HT-29 (cell line): Measurements from ENCODE around the gene SRL. TPM values are rescaled to one million over a fixed set of nuclear protein-coding genes. Genes with fewer than 3 reads are reported as not detected.
"Not testable (repeated sequence)": the region's sequence is repeated elsewhere in the genome, so short reads cannot be mapped to it uniquely, and the experiment has no call there.

Experiments
- DNase-seq: peaks from one replicate; pipeline ENCODE4 v3.0.0-alpha.2; 2015; ENCODE audit warnings: low spot score
- total RNA-seq: library from RNA; depleted of rRNA; stranded (reverse); fragments of >200 nt; shearing (Covaris generic); gene quantifications from 2 replicates; pipeline ENCODE4 v1.2.3, GENCODE V29; 2014; rRNA removed

Gene SRL
- total RNA-seq, 1 experiment from 2014 or later, result not detected

DNA sequence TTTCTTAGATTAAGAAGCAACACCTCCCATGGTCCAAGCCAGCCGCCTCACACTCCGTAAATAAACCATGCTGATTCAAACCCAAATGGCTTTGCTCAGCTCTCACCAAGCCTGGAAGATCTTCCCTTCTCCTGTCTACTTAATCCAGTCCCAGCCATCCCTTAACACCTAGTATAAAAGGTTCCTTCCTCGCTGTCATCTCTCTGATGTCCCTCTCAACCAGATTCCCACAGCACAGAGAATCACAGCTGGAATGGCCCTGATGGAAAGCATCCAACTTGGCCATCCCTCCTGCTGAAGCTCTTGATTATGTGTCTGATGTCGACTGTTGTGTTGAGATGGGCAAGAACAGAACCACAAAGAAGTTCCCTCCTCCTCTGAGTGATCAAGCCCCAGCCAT, 75.1 kb downstream of the SRL start:
- DNase-seq, result no peak

DNA sequence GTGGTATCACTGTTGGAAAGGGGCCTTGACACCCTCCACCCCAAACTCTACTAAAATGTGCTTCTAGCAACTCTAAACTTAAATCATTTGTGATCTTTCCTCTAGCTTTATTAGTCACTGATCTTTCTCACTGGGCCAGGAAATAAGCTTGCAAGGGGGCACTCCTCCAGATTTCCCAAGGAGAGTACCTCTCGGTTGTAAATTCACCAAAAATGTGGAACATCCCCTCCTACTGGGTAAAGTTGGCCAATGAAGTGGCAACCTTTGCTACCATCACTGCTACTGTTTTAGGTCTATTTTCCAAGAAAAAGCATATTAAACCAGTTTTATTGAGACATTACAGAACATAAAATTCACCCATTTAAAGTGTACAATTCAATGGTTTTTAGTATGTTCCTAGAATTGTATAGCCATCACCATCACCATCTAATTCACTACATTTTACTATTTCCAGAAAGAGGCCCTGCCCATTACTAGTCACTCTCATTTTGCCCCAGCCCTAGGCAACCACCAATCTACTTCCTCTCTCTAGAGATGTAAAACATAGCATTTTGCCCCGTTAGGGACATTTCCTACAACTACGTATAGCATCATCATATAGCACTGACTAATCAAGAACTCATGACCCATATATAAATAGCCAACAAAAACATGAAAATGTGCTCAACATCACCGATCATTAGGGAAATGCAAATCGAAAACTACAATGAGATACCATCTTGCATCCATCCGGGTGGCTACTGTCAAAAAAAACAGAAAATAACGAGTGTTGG, 81.0 kb downstream of the SRL start:
- no peak for DNase-seq

DNA sequence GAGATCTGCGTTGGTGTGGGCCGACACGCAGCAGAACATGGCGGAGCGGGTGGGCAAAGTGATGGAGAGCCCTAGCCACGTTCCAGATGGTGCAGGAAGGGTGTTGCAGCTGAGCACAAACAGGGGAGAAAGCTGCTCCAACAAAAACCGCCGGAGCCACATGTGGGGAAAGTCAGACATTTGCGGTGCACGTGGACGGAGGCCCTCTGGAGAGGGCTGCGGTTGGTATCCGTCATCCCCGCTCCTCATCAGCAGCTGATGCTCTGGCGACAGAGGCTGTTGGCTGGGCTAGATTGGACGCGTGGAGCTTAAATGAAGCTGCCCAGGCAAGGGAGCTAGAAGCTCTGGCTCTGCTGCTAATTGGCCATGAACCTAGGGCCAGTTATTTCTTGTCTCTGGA, 82.2 kb downstream of the SRL start:
- DNase-seq, result no peak

DNA sequence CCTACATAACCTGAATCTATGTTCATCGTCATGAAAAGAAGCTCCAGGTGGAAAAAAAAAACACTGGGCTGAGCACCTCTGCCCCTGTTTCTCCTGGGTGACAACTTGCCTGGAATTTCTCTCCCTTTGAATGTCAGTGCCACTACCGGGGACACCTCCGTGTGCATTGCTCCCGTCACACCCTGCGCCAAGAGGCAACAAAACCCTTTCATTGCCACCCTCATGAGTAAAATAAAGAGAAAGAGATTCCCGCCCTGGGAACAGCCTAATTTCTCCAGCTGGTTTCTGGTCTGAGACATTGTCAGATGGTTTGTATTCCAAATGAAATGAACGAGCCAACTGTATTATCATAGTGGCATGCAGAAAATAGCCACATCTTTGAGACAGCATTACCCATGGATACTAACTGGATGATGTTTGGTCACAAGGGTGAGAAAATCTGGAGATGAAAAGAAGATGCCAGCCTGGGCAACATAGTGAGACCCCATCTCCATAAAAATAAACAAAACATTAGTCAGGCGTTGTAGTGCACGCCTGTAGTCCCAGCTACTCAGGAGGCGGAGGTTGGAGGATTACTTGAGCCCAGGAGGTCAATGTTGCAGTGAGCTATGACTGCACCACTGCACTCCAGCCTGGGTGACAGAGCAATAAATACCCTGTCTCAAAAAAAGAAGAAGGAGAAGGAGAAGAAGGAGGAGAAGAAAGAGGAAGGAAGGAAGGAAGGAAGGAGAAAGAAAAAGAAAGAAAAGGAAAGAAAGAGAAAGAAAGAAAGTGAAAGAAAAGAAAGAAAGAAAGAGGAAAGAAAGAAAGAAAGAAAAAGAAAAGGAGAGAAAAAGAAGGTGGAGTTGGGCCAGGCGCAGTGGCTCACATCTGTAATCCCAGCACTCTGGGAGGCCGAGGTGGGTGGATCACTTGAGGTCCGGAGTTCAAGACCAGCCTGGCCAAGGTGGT, 83.5 kb downstream of the SRL start:
- no peak for DNase-seq

DNA sequence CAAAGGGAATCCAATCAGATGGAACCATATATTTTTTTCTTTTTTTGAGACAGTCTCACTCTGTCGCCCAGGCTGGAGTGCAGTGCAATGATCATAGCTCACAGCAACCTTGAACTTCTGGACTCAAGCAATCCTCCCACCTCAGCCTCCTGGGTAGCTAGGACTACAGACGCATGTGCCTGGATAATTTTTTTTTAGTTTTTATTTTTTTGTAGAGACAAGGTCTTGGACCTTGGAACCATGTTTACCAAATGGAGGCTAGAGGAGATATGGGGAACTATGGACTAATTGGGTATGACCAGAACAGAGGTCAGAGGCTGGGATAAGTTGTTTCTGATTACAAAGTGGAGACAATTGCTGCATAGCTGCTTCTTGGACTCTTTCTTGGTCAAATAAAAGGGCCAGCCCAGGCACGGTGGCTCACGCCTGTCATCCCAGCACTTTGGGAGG, 84.5 kb downstream of the SRL start:
- DNase-seq, result no peak

DNA sequence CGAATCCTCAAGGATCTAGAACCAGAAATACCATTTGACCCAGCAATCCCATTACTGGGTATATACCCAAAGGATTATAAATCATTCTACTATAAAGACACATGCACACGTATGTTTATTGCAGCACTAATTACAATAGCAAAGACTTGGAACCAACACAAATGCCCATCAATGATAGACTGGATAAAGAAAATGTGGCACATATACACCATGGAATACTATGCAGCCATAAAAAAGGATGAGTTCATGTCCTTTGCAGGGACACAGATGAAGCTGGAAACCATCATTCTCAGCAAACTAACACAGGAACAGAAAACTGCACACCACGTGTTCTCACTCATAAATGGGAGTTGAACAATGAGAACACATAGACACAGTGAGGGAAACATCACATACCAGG, 85.4 kb downstream of the SRL start:
- DNase-seq, result not testable (repeated sequence)

DNA sequence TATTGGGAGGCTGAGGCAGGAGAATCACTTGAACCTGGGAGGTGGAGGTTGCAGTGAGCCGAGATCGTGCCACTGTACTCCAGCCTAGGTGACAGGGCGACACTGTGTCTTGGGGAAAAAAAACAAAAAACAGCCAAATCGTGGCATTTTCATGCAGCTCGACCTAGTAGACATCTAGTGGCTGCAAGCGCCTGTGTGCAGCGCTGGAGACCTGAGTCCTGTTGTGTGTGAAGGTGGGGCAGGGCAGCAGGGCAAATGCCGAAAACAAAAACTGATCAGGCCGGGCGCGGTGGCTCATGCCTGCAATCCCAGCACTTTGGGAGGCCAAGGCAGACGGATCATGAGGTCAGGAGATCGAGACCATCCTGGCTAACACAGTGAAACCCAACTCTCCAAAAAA, 88.5 kb downstream of the SRL start:
- not testable (repeated sequence) for DNase-seq

DNA sequence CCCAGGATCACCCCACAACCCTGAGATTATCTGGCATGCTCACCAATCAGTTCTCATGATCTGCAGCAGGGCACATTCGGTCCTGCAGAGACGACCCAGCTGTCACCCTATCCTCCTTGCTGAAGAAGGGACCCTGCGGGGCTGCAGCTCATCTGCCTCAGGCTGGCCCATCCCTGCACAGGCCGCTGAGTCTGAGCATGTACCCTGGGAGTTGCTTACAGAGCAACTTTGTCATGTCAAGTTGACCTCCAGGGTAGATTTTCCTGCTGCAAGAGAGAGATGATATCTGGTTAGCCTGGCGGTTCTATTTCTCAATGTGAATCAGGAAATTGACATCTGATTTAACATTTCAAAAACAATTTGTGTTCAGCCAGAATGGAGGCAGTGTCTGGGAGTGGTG, 89.6 kb downstream of the SRL start:
- no peak for DNase-seq

DNA sequence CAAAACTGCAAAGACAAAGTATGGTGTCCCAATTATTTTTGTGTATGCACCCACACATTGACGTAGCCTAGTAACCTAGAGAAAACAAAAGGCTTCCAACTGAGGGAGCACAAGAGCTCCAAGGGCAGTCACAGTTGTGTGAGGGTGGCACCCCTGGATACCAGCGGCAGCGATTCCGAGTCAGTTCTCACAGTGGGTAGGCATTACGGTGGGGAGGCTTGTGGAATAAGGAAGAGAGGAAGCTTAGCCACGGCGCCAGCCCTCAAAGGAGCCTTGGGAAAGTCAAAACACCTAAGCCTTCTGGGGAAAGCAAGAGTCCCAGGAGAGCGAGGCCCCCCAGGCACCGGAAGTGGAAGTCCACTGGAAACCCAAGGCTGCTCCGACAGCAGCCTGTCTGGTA, 94.6 kb downstream of the SRL start:
- no peak for DNase-seq

DNA sequence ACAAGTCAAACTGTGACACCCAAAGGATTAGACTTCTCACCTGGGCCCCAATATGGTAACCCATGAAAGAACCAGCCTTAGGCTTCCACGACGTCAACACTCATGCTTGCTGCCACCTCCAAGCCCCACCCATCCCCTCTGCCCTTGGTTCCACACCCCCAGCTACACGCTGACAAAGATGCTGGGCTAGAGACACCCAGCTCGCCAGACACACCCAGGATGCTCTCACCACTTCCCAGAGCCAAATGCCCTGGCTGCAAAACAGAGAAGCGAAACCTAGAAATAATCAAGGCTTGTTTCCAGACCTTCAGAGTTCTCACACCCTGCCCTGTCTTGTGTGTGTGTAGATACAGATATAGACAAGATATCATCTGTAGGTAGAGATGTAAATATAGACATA, 99.6 kb downstream of the SRL start:
- DNase-seq, result no peak

DNA sequence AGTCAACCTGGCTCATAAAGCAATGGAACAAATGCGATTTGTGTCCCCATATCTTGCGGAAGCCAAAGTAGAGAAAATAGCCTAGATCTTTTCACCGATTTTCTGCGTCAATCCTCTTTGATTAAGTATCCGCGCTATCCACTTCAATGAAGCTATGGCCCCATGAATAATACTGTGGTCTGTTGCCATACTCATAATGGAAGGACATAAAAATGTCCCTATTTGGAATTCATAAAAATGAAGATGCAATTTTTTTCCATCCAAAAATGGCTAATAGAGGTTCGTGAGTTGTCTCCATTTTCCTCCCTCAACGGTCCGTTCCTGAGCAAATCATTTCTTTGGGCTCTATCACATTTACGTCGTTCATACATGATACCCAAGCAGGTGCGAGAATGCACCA, 100.3 kb downstream of the SRL start:
- no peak for DNase-seq

DNA sequence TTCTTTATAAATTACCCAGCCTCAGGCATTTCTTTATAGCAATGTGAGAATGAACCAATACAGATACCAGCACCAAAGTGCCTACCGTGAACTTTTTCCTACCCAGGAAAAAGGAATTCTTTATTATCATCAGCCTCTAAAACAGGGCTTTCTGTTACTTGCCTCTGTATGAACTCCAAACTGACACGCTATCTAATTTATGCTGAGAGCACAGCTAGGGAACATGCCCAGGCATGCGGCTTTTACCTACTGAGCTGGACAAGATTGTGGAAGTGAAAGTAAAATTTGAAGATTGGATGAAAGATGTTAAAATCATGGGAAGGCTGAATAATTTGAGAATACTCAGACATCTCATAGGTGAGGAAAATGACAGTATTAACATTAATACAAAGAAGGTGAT, 101.2 kb downstream of the SRL start:
- no peak for DNase-seq

DNA sequence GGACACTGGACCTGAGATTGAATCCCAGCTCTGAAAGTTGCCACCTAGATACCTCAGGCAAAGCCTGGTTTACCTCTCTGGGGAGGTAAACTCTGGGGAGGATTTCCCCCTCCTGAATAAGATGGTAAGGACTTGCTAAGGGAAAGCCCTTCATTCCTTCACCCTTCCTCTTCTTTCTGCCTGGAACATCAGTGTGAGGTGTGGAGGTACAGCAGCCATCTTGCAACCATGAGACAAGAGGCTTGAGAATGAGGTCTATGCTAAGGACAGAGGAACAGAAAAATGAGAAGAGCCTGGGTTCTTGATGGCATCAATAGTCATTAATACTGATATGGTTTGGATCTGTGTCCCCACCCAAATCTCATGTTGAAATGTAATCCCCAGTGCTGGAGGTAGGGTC, 101.9 kb downstream of the SRL start:
- DNase-seq, result no peak

Other genes starting within 250 kb of the SRL start
- gene ADCY9, start 125.6 kb downstream of the SRL start, total RNA-seq, result 0.42 and 1.8 TPM in 2 replicates
- 40.7 and 51.7 TPM in 2 replicates for gene TFAP4, start 30.9 kb upstream of the SRL start, total RNA-seq
- 6.7 and 7.4 TPM in 2 replicates for gene GLIS2, start 74.0 kb upstream of the SRL start, total RNA-seq
- gene PAM16, start 109.2 kb upstream of the SRL start, total RNA-seq, result 159 and 165 TPM in 2 replicates
- 1.8 and 2.2 TPM in 2 replicates for gene VASN, start 129.8 kb upstream of the SRL start, total RNA-seq
- gene CORO7, start 174.5 kb upstream of the SRL start, total RNA-seq, result 36.8 and 48.6 TPM in 2 replicates
- gene DNAJA3, start 183.8 kb upstream of the SRL start, total RNA-seq, result 82.4 and 86.9 TPM in 2 replicates
- 81.3 and 109 TPM in 2 replicates for gene NMRAL1, start 232.5 kb upstream of the SRL start, total RNA-seq
- 105 and 113 TPM in 2 replicates for gene HMOX2, start 234.3 kb upstream of the SRL start, total RNA-seq